ENCODE measurements around the gene SLC8B1. TPM values are rescaled to one million over a fixed set of nuclear protein-coding genes. Genes with fewer than 3 reads are reported as not detected.
A peak's percentile ranks its signal among the peaks of the same experiment; 100 is the strongest.

The SLC8B1 gene
- total RNA-seq, 4 donors from 2014 or later, result 22.7 to 59.3 (median 41.3) TPM

GRCh38 chr12:113345318-113345717 is 10.4 kb upstream of the SLC8B1 start:
- TF ChIP-seq CTCF (IDR thresholded peaks at IDR 0.05), result no peak
- ATAC-seq (ENCODE audit: low FRiP score) (no peak), DNase-seq (ENCODE audit: low spot score) (no peak)

- no peak for ATAC-seq (ENCODE audit: low FRiP score)
- DNase-seq (ENCODE audit: low spot score), result no peak
- TF ChIP-seq CTCF (IDR thresholded peaks at IDR 0.05), result no peak
Observed at GRCh38 chr12:113341535-113341934, 6.6 kb upstream of the SLC8B1 start.

GRCh38 chr12:113340061-113340460 is 5.2 kb upstream of the SLC8B1 start:
- TF ChIP-seq CTCF (IDR thresholded peaks at IDR 0.05), result no peak
- DNase-seq (ENCODE audit: low spot score) (no peak), ATAC-seq (ENCODE audit: low FRiP score) (no peak)

- no peak for TF ChIP-seq CTCF (IDR thresholded peaks at IDR 0.05)
- DNase-seq (ENCODE audit: low spot score) (no peak), ATAC-seq (ENCODE audit: low FRiP score) (no peak)
Observed at GRCh38 chr12:113339540-113339939, 4.6 kb upstream of the SLC8B1 start.

GRCh38 chr12:113333877-113334785 is 778 bp downstream of the SLC8B1 start:
- ATAC-seq (ENCODE audit: low FRiP score), result peak; percentile 16
- DNase-seq (ENCODE audit: low spot score), result no peak
- no peak for TF ChIP-seq CTCF (IDR thresholded peaks at IDR 0.05)

- DNase-seq (ENCODE audit: low spot score), result no peak
- no peak for TF ChIP-seq CTCF (IDR thresholded peaks at IDR 0.05)
- no peak for ATAC-seq (ENCODE audit: low FRiP score)
Observed at GRCh38 chr12:113333418-113333750, 1.5 kb downstream of the SLC8B1 start.
